Endometrial microvascular endothelial cells (primary cell): ENCODE data around the gene NCBP2L. TPM values are rescaled to one million over a fixed set of nuclear protein-coding genes. Genes with fewer than 3 reads are reported as not detected.

Experiments
- in situ Hi-C: cut with HindIII; loops from 2 replicates; pipeline ENCODE4 v1.10.0; 2017; ENCODE audit warnings: low sequenced_read_pairs, low pct_unique_long_range_greater_than_20kb; ENCODE audit errors: inconsistent ontology term
- total RNA-seq: library from RNA; depleted of rRNA; stranded (reverse); fragments of >200 nt; gene quantifications from one replicate; pipeline ENCODE4 v1.2.3, GENCODE V29; 2015; ENCODE audit errors: inconsistent ontology term

Gene NCBP2L
- total RNA-seq, 1 donor from 2014 or later, result not detected

GRCh38 chrX:107840971-107841370 lies 63.4 kb downstream of the NCBP2L start:
- in situ Hi-C loops, result no loop called here

DNA sequence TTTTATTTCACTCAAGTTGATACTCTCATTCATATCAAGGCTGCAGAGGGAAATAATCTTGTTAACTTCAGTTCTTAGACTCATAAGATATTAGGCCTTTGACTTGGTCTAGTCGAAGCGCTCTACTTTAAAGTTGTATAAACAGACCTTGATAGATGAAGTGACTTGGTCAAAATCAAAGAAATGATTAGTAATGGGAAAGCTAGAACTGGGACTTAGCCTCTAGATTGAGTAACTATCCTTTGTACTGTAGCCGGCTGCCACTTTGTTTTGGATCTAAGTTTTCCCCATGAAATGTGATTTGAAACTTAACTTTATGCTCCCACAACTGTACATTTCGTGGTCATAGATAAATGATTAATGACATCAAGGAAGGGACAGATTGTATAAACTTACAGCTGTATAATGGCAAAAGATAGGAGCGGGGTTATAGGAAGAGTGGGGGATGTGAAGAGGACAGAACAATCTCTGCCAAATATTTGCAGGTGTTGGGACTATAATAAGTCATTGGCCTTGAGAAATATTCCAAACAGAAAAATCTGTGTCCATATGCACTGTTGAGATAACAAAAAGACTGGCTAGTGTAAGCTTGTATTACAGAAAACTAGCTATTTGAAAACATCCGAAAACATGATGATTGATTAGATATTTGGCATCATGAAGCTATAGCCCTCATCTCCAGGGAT lies 65.3 kb downstream of the NCBP2L start:
- in situ Hi-C loops, result no loop called here

Other genes with a start within 250 kb of the NCBP2L start
- gene PRPS1, start 149.2 kb upstream of the NCBP2L start, total RNA-seq, result 56.3 TPM
- gene TSC22D3, start 1.9 kb upstream of the NCBP2L start, total RNA-seq, result 24.6 TPM
- 37.9 TPM for gene MID2, start 48.1 kb downstream of the NCBP2L start, total RNA-seq
- gene TEX13B, start 204.6 kb downstream of the NCBP2L start, total RNA-seq, result not detected